Measurements from ENCODE around the gene FAM229B. TPM values are rescaled to one million over a fixed set of nuclear protein-coding genes. Genes with fewer than 3 reads are reported as not detected.

FAM229B gene
- total RNA-seq, 6 experiments from 2014 or later, result 6.3 to 13.9 (median 9.1) TPM

GRCh38 chr6:112061605-112062004 lies 25.8 kb upstream of the FAM229B start:
- intact Hi-C loops (cut with DNase I), result no loop called here
- no peak overlapping the region for H3K4me3 ChIP-seq
- 90% methylated on average over 4 of the region's 4 CpGs for WGBS (ENCODE audit: insufficient coverage, low coverage, low lambda C conversion rate, missing lambda C conversion rate)
- no peaks in the 10 kb centered on the region for H3K4me1 ChIP-seq
- no peak for TF ChIP-seq POLR2A (IDR thresholded peaks at IDR 0.05)
- no peak for TF ChIP-seq CTCF (IDR thresholded peaks at IDR 0.05)
- no peak for ATAC-seq
- H3K27ac ChIP-seq, result no peak overlapping the region
- DNase-seq, result no peak
- no peaks in the 10 kb centered on the region for H3K36me3 ChIP-seq
- no peaks in the 10 kb centered on the region for H3K27me3 ChIP-seq
- no peaks in the 10 kb centered on the region for H3K9me3 ChIP-seq

GRCh38 chr6:112062966-112063365 lies 24.4 kb upstream of the FAM229B start:
- Histone ChIP-seq H3K27ac (no peak overlapping the region), H3K9me3 (no peaks in the 10 kb centered on the region), H3K36me3 (no peaks in the 10 kb centered on the region), H3K27me3 (no peaks in the 10 kb centered on the region), H3K4me3 (no peak overlapping the region), H3K4me1 (no peaks in the 10 kb centered on the region)
- intact Hi-C loops (cut with DNase I), result no loop called here
- ATAC-seq (no peak), DNase-seq (no peak)
- TF ChIP-seq CTCF (IDR thresholded peaks at IDR 0.05) (no peak), POLR2A (IDR thresholded peaks at IDR 0.05) (no peak)
- WGBS (ENCODE audit: insufficient coverage, low coverage, low lambda C conversion rate, missing lambda C conversion rate), result 69% methylated on average over 3 of the region's 3 CpGs

- Histone ChIP-seq H3K36me3 (peaks cover 0 to 13% (median 1%) of the 10 kb centered on the region in 4 donors), H3K27ac (no peak overlapping the region), H3K4me3 (no peak overlapping the region), H3K9me3 (no peaks in the 10 kb centered on the region), H3K4me1 (no peaks in the 10 kb centered on the region), H3K27me3 (no peaks in the 10 kb centered on the region)
- intact Hi-C loops (cut with DNase I), result no loop called here
- ATAC-seq, result no peak
- TF ChIP-seq CTCF (IDR thresholded peaks at IDR 0.05), result no peak
- no peak for TF ChIP-seq POLR2A (IDR thresholded peaks at IDR 0.05)
- 45% methylated on average over 6 of the region's 6 CpGs for WGBS (ENCODE audit: insufficient coverage, low coverage, low lambda C conversion rate, missing lambda C conversion rate)
- no peak for DNase-seq
These were observed 21.9 kb upstream of the FAM229B start for GRCh38 chr6:112065426-112065986.

- WGBS (ENCODE audit: insufficient coverage, low coverage, low lambda C conversion rate, missing lambda C conversion rate), result 55% methylated on average over 3 of the region's 3 CpGs
These were observed 20.8 kb upstream of the FAM229B start for GRCh38 chr6:112066606-112067005.

More at GRCh38 chr6:112066606-112067005, 20.8 kb upstream of the FAM229B start:
- Histone ChIP-seq H3K4me3 (no peak overlapping the region), H3K27me3 (no peaks in the 10 kb centered on the region), H3K4me1 (no peaks in the 10 kb centered on the region), H3K9me3 (no peaks in the 10 kb centered on the region), H3K36me3 (peaks cover 0 to 24% (median 4%) of the 10 kb centered on the region in 4 donors), H3K27ac (no peak overlapping the region)
- DNase-seq (no peak), ATAC-seq (no peak)
- TF ChIP-seq CTCF (IDR thresholded peaks at IDR 0.05) (no peak), POLR2A (IDR thresholded peaks at IDR 0.05) (no peak)
- intact Hi-C loops (cut with DNase I), result no loop called here

All from right lobe of liver (tissue), 6 donors.